ENCODE data around the gene FLNB.

Gene FLNB

DNA sequence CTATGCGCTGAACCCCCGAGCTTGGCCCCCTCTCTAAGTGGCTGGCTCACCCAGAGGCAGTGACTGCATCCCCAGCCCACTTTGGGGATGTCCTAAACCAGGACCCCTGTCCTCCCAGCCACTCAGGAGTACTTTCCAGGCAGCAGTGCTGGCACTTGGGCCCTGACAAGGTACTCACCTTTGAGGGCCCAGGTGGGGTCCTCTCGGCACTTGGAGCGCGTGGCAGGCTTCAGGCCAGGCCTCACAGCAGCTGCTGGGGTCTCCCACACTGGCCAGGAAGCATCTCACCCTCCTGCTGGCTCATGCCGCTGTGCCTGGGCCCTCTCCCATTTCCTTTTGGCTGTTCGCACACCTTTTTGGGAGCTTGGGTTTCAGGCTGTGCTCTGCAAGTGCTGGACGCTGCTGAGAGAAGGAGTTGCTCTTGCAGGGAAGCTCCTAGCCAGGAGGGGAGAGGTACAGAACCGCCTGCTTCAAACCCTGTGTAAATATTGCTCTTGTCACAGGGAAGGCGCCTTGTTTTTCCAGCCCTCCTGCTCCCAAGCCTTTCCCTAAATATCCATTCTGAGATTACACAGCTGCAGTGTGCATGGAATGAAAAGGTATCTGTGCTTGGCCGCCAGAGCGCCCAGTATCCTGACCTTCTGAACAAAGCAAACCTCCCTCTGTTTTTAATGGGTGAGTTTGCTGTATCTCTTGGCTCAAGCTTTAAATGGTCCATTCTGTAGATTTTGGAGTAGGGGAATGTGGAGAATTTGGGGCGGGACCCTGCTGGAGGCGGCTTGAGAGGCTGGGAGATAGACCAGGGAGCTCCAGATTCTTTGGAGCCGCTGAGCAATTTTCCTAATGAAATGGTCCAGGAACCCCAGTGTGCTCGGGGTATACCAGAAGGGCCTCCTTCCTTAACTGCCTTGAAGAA is 156.9 kb downstream of the FLNB start:
- Mint-ChIP-seq H3K9me3 (no peaks in the 10 kb centered on the region), H3K27me3 (no peaks in the 10 kb centered on the region), H3K36me3 (peaks cover 3% of the 10 kb centered on the region), H3K4me3 (no peak overlapping the region), H3K4me1 (peaks cover 9% of the 10 kb centered on the region), H3K27ac (no peak overlapping the region)
- CTCF ChIA-PET: interaction anchor here (1.2 to 5.9 kb wide), 6 partner anchors 13 to 203 kb away, joined by 3 to 50 read pairs (median 8); partner anchors contain the start of gene FLNB
- DNase-seq: no peak

DNA sequence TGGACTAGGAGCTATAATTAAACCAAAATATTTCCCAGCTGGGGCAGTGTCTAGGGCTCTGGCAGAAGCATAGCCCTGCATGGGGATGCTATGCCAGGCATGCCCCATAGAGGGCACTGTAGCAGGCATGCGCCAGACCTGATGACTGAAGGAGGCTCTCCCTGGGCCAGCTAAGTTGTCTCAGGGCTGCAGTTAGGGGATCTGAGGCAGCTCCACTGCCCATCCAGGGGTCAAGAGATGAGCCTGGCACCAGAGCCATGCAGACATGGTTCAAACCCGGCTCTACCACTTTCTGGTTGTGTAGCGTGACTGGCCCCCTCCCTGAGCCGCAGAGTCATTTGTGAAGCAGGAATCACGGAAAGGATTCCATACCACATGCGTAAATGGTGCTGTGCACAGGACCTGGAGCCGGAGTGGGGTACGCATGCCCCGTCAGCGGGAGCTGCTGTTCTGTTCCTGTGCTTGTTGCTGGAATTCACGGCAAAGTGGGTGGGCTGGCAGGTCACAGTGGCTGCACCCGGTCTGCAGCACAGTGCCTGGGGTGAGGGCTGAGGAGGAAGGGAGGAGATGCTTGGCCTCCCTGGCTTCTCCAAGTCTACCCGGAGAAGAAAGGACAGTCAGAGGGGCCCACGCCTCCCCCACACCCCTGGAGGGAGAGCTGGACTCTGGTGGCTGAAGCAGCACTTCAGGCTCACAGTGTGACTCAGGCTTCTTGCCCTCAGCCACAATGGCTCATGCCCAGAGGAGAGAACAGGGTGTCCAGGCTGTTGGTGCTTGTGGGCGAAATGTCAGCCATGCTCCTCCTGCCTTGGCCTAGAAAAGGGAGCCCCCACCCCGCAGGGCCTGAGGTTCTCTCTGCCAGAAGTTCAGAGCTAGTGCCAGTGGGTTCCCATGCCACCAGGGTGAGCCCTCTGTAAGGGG is 159.5 kb downstream of the FLNB start:
- peak; percentile 76 for DNase-seq

DNA sequence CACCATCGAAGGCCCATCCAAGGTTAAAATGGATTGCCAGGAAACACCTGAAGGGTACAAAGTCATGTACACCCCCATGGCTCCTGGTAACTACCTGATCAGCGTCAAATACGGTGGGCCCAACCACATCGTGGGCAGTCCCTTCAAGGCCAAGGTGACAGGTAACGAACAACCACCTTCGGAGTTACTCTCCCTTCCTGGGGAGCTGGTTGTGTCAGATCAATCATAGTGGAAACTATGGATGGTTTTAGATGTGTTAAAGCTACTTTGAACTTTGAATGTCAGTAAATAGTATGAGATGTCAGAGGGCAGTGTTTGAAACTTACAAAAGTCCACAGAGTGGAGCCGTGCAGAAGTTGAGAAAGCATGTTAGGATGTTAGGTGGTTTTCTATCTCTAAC is 160.3 kb downstream of the FLNB start:
- no peak for DNase-seq
- H3K36me3 Mint-ChIP-seq: no peaks in the 10 kb centered on the region

More for the DNA sequence above, 159.5 kb downstream of the FLNB start:
- no peaks in the 10 kb centered on the region for H3K36me3 Mint-ChIP-seq
- no peaks in the 10 kb centered on the region for H3K9me3 Mint-ChIP-seq
- H3K27me3 Mint-ChIP-seq: no peaks in the 10 kb centered on the region
- H3K27ac Mint-ChIP-seq: no peak overlapping the region
- CTCF ChIA-PET: interaction anchor here (0.5 to 5.9 kb wide), 20 partner anchors 10 to 217 kb away, joined by 3 to 50 read pairs (median 4); partner anchors contain the start of gene FLNB
- no peaks in the 10 kb centered on the region for H3K4me1 Mint-ChIP-seq
- no peak overlapping the region for H3K4me3 Mint-ChIP-seq

DNA sequence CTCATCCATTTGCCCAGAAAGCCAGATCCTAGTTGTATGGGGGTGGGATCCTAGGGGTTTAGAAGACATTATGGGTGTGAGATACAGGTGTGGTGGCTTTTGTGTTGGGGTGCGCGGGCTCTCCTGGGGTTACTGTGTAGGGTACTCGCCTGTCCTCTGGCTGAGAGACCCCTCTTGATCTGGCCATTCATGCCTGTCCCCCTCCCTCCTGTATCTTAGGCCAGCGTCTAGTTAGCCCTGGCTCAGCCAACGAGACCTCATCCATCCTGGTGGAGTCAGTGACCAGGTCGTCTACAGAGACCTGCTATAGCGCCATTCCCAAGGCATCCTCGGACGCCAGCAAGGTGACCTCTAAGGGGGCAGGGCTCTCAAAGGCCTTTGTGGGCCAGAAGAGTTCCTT is 161.1 kb downstream of the FLNB start:
- CTCF ChIA-PET: no interaction called here
- H3K9me3 Mint-ChIP-seq: no peaks in the 10 kb centered on the region

More for the DNA sequence above, 160.3 kb downstream of the FLNB start:
- Mint-ChIP-seq H3K4me1 (no peaks in the 10 kb centered on the region), H3K27ac (no peak overlapping the region), H3K9me3 (no peaks in the 10 kb centered on the region), H3K27me3 (no peaks in the 10 kb centered on the region), H3K4me3 (no peak overlapping the region)
- CTCF ChIA-PET: interaction anchor here (3.1 to 5.9 kb wide), 3 partner anchors 10 to 160 kb away, joined by 13 to 50 read pairs (median 33); partner anchors contain the start of gene FLNB

DNA sequence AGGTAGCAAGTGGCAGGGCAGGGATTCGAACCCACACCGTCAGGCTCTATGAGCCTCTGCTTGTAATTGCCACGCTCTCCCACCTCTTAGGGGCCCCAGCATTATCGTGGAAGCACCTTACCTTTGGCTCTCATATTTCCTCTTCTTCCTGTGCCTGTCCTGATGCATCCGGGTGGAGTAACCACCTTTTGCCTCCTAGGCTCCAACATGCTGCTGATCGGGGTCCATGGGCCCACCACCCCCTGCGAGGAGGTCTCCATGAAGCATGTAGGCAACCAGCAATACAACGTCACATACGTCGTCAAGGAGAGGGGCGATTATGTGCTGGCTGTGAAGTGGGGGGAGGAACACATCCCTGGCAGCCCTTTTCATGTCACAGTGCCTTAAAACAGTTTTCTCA is 162.2 kb downstream of the FLNB start:
- Mint-ChIP-seq H3K9me3 (no peaks in the 10 kb centered on the region), H3K27me3 (peaks cover 7% of the 10 kb centered on the region), H3K27ac (no peak overlapping the region), H3K4me3 (no peak overlapping the region), H3K4me1 (peaks cover under 1% of the 10 kb centered on the region), H3K36me3 (no peaks in the 10 kb centered on the region)
- CTCF ChIA-PET: no interaction called here
- no peak for DNase-seq

More for the DNA sequence above, 161.1 kb downstream of the FLNB start:
- Mint-ChIP-seq H3K4me3 (no peak overlapping the region), H3K27me3 (peaks cover 3% of the 10 kb centered on the region), H3K27ac (no peak overlapping the region), H3K36me3 (no peaks in the 10 kb centered on the region), H3K4me1 (no peaks in the 10 kb centered on the region)
- no peak for DNase-seq

DNA sequence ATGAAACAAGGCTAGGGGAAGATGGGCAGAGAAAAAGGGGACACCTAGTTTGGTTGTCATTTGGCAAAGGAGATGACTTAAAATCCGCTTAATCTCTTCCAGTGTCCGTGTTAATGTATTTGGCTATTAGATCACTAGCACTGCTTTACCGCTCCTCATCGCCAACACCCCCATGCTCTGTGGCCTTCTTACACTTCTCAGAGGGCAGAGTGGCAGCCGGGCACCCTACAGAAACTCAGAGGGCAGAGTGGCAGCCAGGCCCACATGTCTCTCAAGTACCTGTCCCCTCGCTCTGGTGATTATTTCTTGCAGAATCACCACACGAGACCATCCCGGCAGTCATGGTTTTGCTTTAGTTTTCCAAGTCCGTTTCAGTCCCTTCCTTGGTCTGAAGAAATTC is 162.9 kb downstream of the FLNB start:
- no peak for DNase-seq
- CTCF ChIA-PET: no interaction called here
- H3K9me3 Mint-ChIP-seq: no peaks in the 10 kb centered on the region
- no peak overlapping the region for H3K27ac Mint-ChIP-seq
- no peak overlapping the region for H3K4me3 Mint-ChIP-seq
- peaks cover 15% of the 10 kb centered on the region for H3K27me3 Mint-ChIP-seq
- no peaks in the 10 kb centered on the region for H3K36me3 Mint-ChIP-seq
- H3K4me1 Mint-ChIP-seq: peaks cover 3% of the 10 kb centered on the region

DNA sequence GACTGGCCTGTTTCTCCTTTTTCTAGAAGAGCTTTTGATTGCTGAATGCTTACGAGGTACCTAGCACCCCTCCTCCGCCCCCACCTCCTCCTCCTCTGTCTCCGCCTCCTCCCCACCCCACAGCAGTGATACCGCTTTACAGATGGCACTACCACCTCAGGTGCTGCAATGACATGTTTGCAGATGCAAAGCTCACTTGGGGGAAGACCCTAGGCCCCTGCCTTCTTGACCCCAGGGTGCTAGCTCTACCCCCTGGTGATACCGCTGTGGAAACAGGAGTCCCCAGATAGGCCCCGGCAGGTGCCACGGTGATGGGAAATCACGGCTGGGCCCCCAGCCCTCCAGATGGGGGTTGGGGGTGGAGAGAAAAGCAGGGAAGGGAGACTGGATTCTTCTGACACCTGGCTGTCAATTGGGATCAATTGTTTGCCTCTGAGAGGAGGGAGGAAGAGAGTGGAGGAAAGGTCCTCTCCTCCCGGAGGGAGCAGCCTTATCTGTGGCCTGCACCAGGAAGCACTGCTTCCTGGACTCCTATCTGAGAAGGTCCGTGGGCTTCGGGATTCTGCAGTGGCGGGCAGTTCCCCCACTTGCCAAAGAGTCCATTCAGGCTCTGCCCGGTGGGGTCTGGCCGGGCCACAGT is 164.9 kb downstream of the FLNB start:
- no peak overlapping the region for H3K4me3 Mint-ChIP-seq
- H3K36me3 Mint-ChIP-seq: no peaks in the 10 kb centered on the region
- peaks cover 22% of the 10 kb centered on the region for H3K27me3 Mint-ChIP-seq
- H3K4me1 Mint-ChIP-seq: peaks cover 12% of the 10 kb centered on the region
- no peaks in the 10 kb centered on the region for H3K9me3 Mint-ChIP-seq
- DNase-seq: no peak
- CTCF ChIA-PET: interaction anchor here (1.0 to 3.0 kb wide), 7 partner anchors 10 to 213 kb away, joined by 3 to 32 read pairs (median 9); partner anchors contain the start of gene FLNB
- no peak overlapping the region for H3K27ac Mint-ChIP-seq

DNA sequence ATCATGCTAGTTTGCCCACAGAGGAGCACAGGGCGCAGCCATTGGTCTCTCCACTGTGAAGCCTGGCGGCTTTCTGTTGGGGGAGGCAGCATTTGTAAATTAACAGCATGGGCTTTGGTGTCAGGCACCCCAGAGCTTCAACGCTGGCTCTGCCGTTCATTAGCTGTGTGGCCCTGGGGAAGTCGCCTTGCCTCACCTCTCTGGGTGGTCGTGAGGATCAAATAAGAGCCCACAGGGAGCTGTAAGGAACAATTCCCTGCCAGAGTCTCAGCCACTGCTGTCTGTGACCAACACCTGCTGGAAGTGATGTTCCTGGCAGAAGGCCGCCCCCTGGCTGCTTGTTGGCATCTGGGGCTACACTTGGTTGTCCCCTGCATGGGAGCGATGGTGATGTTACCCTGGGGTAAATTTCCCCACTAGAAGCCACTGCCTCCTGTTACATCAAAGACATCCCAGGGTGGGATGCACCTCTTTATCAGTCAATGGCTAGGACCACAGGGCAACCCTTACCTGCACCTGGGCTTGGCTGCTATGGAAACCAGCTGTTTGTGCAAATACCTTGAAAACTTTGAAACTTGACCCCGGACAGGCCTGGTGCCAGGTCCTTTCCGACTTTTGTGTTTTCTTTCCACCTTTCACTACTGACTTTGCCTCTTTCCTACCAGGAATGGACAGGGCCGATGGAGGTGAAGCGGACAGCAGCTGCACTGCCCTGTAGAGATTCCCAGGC is 165.6 kb downstream of the FLNB start:
- no peak overlapping the region for H3K4me3 Mint-ChIP-seq
- no peaks in the 10 kb centered on the region for H3K9me3 Mint-ChIP-seq
- no peaks in the 10 kb centered on the region for H3K36me3 Mint-ChIP-seq
- H3K4me1 Mint-ChIP-seq: peaks cover 19% of the 10 kb centered on the region
- H3K27ac Mint-ChIP-seq: no peak overlapping the region
- peaks cover 29% of the 10 kb centered on the region for H3K27me3 Mint-ChIP-seq
- peak; percentile 72 for DNase-seq
- CTCF ChIA-PET: interaction anchor here (0.7 to 3.0 kb wide), 7 partner anchors 11 to 214 kb away, joined by 3 to 32 read pairs (median 9); partner anchors contain the start of gene FLNB

DNA sequence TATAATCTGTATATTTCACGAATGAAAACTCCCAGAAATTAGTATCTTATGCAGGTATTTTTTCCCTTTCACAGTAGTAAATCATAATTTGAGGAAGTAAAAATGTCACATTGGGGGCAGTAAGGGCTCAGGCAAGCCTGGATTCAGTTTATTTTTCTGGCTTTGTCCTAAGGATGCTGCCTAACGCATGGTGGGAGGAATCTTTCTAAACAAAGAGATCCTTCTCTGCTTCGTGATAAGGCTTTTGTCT is 166.9 kb downstream of the FLNB start:
- Mint-ChIP-seq H3K27ac (no peak overlapping the region), H3K27me3 (peaks cover 35% of the 10 kb centered on the region), H3K36me3 (no peaks in the 10 kb centered on the region), H3K4me3 (no peak overlapping the region), H3K9me3 (no peaks in the 10 kb centered on the region), H3K4me1 (peaks cover 22% of the 10 kb centered on the region)
- CTCF ChIA-PET: interaction anchor here (0.8 to 6.6 kb wide), 5 partner anchors 9 to 168 kb away, joined by 3 to 50 read pairs (median 9); partner anchors contain the start of gene FLNB
- DNase-seq: no peak

DNA sequence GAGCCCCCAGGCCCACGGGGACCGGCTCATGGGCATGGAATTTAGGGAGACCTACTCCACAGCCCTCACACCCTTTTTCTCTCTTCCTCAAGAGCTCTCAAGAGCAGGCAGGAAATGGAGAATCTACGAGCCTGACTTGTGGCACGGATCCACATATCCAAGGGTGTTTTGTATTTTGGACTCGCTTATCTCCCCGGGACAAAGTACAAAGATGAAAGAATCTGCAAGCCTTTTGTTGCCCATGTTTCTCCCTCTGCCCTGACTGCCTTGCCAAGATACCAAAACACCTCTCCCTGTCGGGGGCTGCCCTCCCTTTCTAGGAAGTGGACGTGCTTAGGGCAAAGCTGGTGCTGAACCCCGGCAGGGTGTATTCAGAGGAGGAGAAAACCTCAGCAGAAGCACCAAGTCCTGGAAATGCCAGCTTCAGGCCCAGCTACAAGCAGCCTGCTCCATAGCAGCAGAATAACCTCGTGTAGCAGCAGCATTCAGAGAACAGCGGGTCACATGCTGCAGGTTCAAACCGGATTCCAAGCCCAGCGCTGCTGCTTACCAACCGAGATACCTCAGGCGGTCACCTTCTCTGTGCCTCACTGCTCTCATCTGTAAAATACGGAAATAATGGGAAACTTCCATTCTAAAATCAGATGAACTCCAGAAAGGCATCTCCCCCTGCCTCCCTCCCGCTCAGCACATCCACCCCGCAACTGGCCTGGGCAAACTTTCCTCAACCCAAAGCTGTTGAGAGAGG is 167.4 kb downstream of the FLNB start:
- no peak overlapping the region for H3K27ac Mint-ChIP-seq
- CTCF ChIA-PET: interaction anchor here (0.8 to 6.6 kb wide), 4 partner anchors 10 to 168 kb away, joined by 3 to 50 read pairs (median 18); partner anchors contain the start of gene FLNB
- no peak overlapping the region for H3K4me3 Mint-ChIP-seq
- H3K36me3 Mint-ChIP-seq: no peaks in the 10 kb centered on the region
- no peak for DNase-seq
- H3K27me3 Mint-ChIP-seq: peaks cover 39% of the 10 kb centered on the region
- peaks cover 22% of the 10 kb centered on the region for H3K4me1 Mint-ChIP-seq
- no peaks in the 10 kb centered on the region for H3K9me3 Mint-ChIP-seq

DNA sequence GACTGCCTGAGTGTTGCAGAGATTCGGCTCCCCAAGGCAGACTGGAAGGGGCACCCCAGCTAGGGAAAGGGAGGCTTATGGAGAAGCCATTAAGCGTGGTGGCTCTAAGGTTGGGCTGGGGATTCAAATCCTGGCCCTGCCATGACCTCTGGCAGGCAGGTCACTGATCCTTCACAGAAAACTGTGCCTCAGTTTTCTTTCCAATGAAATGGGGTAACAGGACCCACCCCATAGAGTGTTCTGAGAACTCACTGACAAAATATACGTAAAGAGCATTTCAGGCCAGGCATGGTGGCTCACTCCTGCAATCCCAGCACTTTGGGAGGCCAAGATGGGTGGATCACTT is 167.9 kb downstream of the FLNB start:
- Mint-ChIP-seq H3K4me1 (peaks cover 22% of the 10 kb centered on the region), H3K36me3 (no peaks in the 10 kb centered on the region), H3K9me3 (no peaks in the 10 kb centered on the region), H3K4me3 (no peak overlapping the region), H3K27ac (no peak overlapping the region), H3K27me3 (peaks cover 43% of the 10 kb centered on the region)
- CTCF ChIA-PET: interaction anchor here (0.8 to 6.6 kb wide), 4 partner anchors 10 to 169 kb away, joined by 3 to 50 read pairs (median 18); partner anchors contain the start of gene FLNB
- no peak for DNase-seq

DNA sequence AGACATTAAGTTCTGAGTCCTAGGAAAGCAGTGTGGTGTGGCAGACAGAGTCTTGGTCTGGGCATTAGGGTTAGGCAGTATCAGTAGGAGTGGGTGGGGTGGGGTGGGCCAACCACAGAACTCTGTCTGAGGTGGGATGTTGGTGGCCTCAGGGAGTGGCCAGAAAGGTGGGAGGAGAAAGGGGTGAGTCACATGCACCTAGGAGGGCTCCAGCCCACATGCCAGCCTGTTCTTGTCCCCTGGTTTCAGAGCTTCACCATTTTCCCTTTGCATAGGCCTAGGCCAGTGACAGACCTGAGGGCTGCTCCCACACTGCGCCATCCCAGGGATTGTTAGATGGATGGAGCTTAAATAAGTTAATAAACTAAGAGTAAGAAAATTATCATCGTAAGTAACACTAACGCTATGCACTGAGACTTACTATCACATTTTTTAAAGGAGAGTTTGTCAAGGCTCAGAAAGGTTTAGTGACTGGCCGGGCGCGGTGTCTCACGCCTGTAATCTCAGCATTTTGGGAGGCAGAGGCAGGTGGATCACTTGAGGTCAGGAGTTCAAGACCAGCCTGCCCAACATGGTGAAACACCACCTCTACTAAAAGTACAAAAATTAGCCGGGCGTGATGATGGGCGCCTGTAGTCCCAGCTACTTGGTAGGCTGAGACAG is 168.7 kb downstream of the FLNB start:
- H3K36me3 Mint-ChIP-seq: no peaks in the 10 kb centered on the region
- H3K27ac Mint-ChIP-seq: no peak overlapping the region
- CTCF ChIA-PET: interaction anchor here (0.6 to 6.6 kb wide), 27 partner anchors 9 to 780 kb away, joined by 3 to 50 read pairs (median 5); partner anchors contain the start of genes ABHD6, FLNB, HTD2 and RPP14
- no peak for DNase-seq
- peak overlapping the region; percentile 10 for H3K4me3 Mint-ChIP-seq
- peaks cover 49% of the 10 kb centered on the region for H3K27me3 Mint-ChIP-seq
- H3K4me1 Mint-ChIP-seq: peaks cover 22% of the 10 kb centered on the region
- no peaks in the 10 kb centered on the region for H3K9me3 Mint-ChIP-seq

Measured in activated naive CD4-positive, alpha-beta T cell treated with anti-CD3 and anti-CD28 coated beads, Interleukin-2, amount 10 ng/mL, durations not matched to agents 7 days and 5 days (primary cell).